ENCODE data around the gene CCDC50. TPM values are rescaled to one million over a fixed set of nuclear protein-coding genes. Genes with fewer than 3 reads are reported as not detected.

The CCDC50 gene
- total and polyA plus RNA-seq, 7 donors, result 15.4 to 41.5 (median 27.6) TPM

GRCh38 chr3:191399918-191400317 is 70.7 kb downstream of the CCDC50 start:
- DNase-seq (no peak), ATAC-seq (no peak)
- Histone ChIP-seq H3K4me1 (no peaks in the 10 kb centered on the region), H3K9me3 (no peaks in the 10 kb centered on the region), H3K4me3 (no peak overlapping the region), H3K36me3 (ENCODE audit: insufficient read depth in 1 of 2, low read depth in 1 of 2) (peaks cover 0 to 22% of the 10 kb centered on the region in 2 donors), H3K27ac (no peak overlapping the region), H3K27me3 (ENCODE audit: insufficient read depth in 3 of 3, low read length in 2 of 3) (no peaks in the 10 kb centered on the region)
- 85 to 90% (median 89%) methylated on average over 3 of the region's 3 CpGs for WGBS, 3 donors
- no peak for TF ChIP-seq CTCF (IDR thresholded peaks at IDR 0.05)
- intact Hi-C loops (cut with DNase I), result no loop called here

- 85 to 87% (median 86%) methylated on average over 12 of the region's 12 CpGs for WGBS, 3 donors
- intact Hi-C loops (cut with DNase I), result no loop called here
- H3K27ac ChIP-seq, result no peak overlapping the region
- ATAC-seq, result no peak
- H3K9me3 ChIP-seq, result no peaks in the 10 kb centered on the region
- no peaks in the 10 kb centered on the region for H3K27me3 ChIP-seq (ENCODE audit: insufficient read depth in 3 of 3, low read length in 2 of 3)
- no peak for TF ChIP-seq CTCF (IDR thresholded peaks at IDR 0.05)
- H3K4me1 ChIP-seq, result no peaks in the 10 kb centered on the region
- peaks cover 0 to 4% of the 10 kb centered on the region in 2 donors for H3K36me3 ChIP-seq (ENCODE audit: insufficient read depth in 1 of 2, low read depth in 1 of 2)
- H3K4me3 ChIP-seq, result no peak overlapping the region
- DNase-seq, result no peak
Measured at GRCh38 chr3:191401775-191402357, 72.7 kb downstream of the CCDC50 start.

GRCh38 chr3:191409791-191410359 is 80.7 kb downstream of the CCDC50 start:
- WGBS, 3 donors, result 94 to 100% (median 95%) methylated on average over 3 of the region's 3 CpGs
- Histone ChIP-seq H3K36me3 (ENCODE audit: insufficient read depth in 1 of 2, low read depth in 1 of 2) (no peaks in the 10 kb centered on the region), H3K9me3 (peaks cover 11% of the 10 kb centered on the region), H3K4me1 (no peaks in the 10 kb centered on the region), H3K27ac (no peak overlapping the region), H3K27me3 (ENCODE audit: insufficient read depth in 3 of 3, low read length in 2 of 3) (no peaks in the 10 kb centered on the region), H3K4me3 (no peak overlapping the region)
- no peak for TF ChIP-seq CTCF (IDR thresholded peaks at IDR 0.05)
- DNase-seq, result no peak
- intact Hi-C loops (cut with DNase I), result no loop called here
- ATAC-seq, result no peak

- DNase-seq (no peak), ATAC-seq (no peak)
- no peaks in the 10 kb centered on the region for H3K27me3 ChIP-seq (ENCODE audit: insufficient read depth in 3 of 3, low read length in 2 of 3)
- no peak overlapping the region for H3K27ac ChIP-seq
- no peak for TF ChIP-seq CTCF (IDR thresholded peaks at IDR 0.05)
- intact Hi-C loops (cut with DNase I), result no loop called here
- no peaks in the 10 kb centered on the region for H3K36me3 ChIP-seq (ENCODE audit: insufficient read depth in 1 of 2, low read depth in 1 of 2)
- H3K9me3 ChIP-seq, result peaks cover 11% of the 10 kb centered on the region
- no peaks in the 10 kb centered on the region for H3K4me1 ChIP-seq
- WGBS, 3 donors, result 17 to 23% (median 21%) methylated on average over 1 of the region's 1 CpG
- H3K4me3 ChIP-seq, result no peak overlapping the region
Measured at GRCh38 chr3:191412759-191413158, 83.6 kb downstream of the CCDC50 start.

GRCh38 chr3:191414286-191414685 is 85.1 kb downstream of the CCDC50 start:
- DNase-seq (no peak), ATAC-seq (no peak)
- Histone ChIP-seq H3K27ac (no peak overlapping the region), H3K4me3 (no peak overlapping the region), H3K9me3 (peaks cover 11% of the 10 kb centered on the region), H3K27me3 (ENCODE audit: insufficient read depth in 3 of 3, low read length in 2 of 3) (no peaks in the 10 kb centered on the region), H3K36me3 (ENCODE audit: insufficient read depth in 1 of 2, low read depth in 1 of 2) (no peaks in the 10 kb centered on the region), H3K4me1 (no peaks in the 10 kb centered on the region)
- WGBS, 3 donors, result 23 to 26% (median 25%) methylated on average over 2 of the region's 2 CpGs
- TF ChIP-seq CTCF (IDR thresholded peaks at IDR 0.05), result no peak
- intact Hi-C loops (cut with DNase I), result no loop called here

All from psoas muscle (tissue), 8 donors.